AG04449 (cell line): ENCODE measurements around the gene PIP4K2C.
"Not testable (repeated sequence)": the region's sequence is repeated elsewhere in the genome, so short reads cannot be mapped to it uniquely, and the experiment has no call there.

Experiments used
- CTCF ChIA-PET: fragments of 350-600 bp; formaldehyde crosslinking; extraction: SDS; loops from one replicate; lab custom pipeline; 2021; ENCODE audit warnings: antibody characterized with exemption; lab: Yijun Ruan, JAX
- POLR2A ChIA-PET: fragments of 400-600, 350-600 bp; formaldehyde crosslinking; extraction: SDS; loops from one replicate; lab custom pipeline; 2020; ENCODE audit warnings: antibody characterized with exemption, inconsistent platforms; lab: Yijun Ruan, JAX
- DNase-seq: peaks from one replicate; pipeline ENCODE4 v3.0.0-alpha.2; 2010; ENCODE audit warnings: low read depth, low spot score
- H3K4me3 ChIP-seq: 2 replicates; pipeline ENCODE4 v1.5.1; 2011; ENCODE audit warnings: low read depth, mild to moderate bottlenecking, control low read depth, low read length
- CTCF ChIP-seq: IDR thresholded peaks from one replicate; pipeline ENCODE4 v1.5.1; 2011; ENCODE audit warnings: mild to moderate bottlenecking, moderate library complexity, low read length, control low read depth, inconsistent platforms; ENCODE audit not compliant: insufficient read depth; ENCODE audit errors: missing control alignments

PIP4K2C gene

GRCh38 chr12:57614948-57615500 lies 24.0 kb downstream of the PIP4K2C start:
- CTCF ChIA-PET, result interaction anchor here (1.1 to 9.9 kb wide), 4 partner anchors 9 to 32 kb away, joined by 4 to 113 read pairs (median 8); partner anchors contain the start of gene B4GALNT1
- no peak overlapping the region for H3K4me3 ChIP-seq
- POLR2A ChIA-PET, result interaction anchor here (1.2 to 1.4 kb wide), 3 partner anchors 10 to 22 kb away, joined by 3 to 4 read pairs (median 3); no protein-coding TSS in a partner anchor
- no peak for TF ChIP-seq CTCF
- DNase-seq, result no peak

- no peak for TF ChIP-seq CTCF
- ChIA-PET POLR2A (interaction anchor here (1.2 to 1.4 kb wide), 2 partner anchors 9 to 23 kb away, joined by 3 read pairs; no protein-coding TSS in a partner anchor), CTCF (interaction anchor here (1.0 to 9.9 kb wide), 6 partner anchors 8 to 157 kb away, joined by 3 to 113 read pairs (median 6); partner anchors contain the start of gene B4GALNT1)
- DNase-seq, result no peak
- H3K4me3 ChIP-seq, result no peak overlapping the region
Measured at GRCh38 chr12:57615637-57616036, 24.6 kb downstream of the PIP4K2C start.

DNA sequence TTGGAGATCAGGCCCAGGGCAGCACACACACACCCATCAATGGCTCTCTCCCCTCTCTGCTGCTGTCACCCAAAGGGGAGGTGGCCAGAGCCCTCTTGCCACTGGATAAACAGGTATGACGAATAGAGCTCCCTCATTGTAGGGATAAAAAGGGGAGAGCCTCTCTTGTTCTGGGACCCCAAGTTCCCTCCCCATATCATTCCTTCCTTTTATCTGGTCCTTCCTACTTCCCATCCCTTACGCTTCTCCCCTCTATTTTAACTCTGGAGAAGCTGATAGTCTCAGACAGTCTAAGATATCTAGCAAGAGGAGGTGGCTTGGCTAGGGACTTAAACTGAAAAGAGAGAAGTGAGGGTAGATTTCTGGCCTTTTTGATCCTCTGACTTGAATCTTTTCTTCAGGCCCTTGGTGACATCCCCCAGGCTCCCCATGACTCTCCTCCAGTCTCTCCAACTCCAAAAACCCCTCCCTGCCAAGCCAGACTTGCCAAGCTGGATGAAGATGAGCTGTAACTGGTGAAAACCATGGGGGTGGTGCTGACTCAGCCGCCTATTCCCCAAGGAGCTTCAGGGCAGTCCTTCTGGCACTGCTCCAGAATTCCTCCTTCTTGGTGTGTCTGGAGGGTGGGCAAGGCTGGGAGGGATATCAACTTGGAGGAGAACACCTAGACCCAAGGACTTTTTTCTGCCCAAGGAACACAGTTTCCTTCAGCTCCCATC lies 25.6 kb downstream of the PIP4K2C start:
- DNase-seq, result no peak
- CTCF ChIA-PET, result interaction anchor here (1.0 to 9.9 kb wide), 5 partner anchors 12 to 158 kb away, joined by 3 to 113 read pairs (median 8); partner anchors contain the start of gene B4GALNT1
- TF ChIP-seq CTCF, result no peak
- POLR2A ChIA-PET, result no interaction called here
- no peak overlapping the region for H3K4me3 ChIP-seq

GRCh38 chr12:57617942-57618341 lies 26.9 kb downstream of the PIP4K2C start:
- TF ChIP-seq CTCF, result no peak
- CTCF ChIA-PET, result interaction anchor here (9.3 kb wide), 1 partner anchor 36 kb away, joined by 186 read pairs; no protein-coding TSS in a partner anchor
- H3K4me3 ChIP-seq, result no peak overlapping the region
- DNase-seq, result no peak
- POLR2A ChIA-PET, result no interaction called here

- H3K4me3 ChIP-seq, POLR2A ChIA-PET, DNase-seq: not testable (repeated sequence)
- CTCF ChIA-PET, result interaction anchor here (4.8 to 9.3 kb wide), 3 partner anchors 13 to 36 kb away, joined by 32 to 186 read pairs (median 68); partner anchors contain the start of genes B4GALNT1 and PIP4K2C
Measured at GRCh38 chr12:57618431-57618830, 27.4 kb downstream of the PIP4K2C start.

DNA sequence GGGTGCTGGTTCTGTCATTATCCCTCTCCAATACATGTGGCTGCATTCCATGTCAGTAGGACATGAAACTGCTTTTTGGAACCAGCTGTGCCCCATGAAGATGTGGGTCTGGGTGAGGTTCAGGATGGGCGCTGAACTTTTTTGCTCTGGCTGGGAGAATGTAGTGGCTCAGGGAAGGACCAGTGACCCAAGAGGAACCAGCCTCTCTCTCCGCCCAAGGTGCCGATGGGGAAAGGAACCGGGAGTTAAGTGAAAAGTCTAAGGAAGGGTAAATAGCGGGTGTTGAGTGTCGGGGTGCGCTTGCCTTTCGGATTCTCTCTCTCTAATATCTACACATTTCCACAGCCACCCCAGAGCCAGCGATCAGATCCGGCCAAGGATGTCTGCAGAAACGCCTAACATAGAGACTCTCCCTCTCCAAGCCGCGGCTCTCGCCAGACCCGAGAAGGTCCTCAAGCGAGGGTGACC lies 28.0 kb downstream of the PIP4K2C start:
- CTCF ChIA-PET, result interaction anchor here (2.3 to 9.3 kb wide), 5 partner anchors 7 to 37 kb away, joined by 18 to 186 read pairs (median 32); partner anchors contain the start of genes ARHGEF25, B4GALNT1, DTX3 and PIP4K2C
- DNase-seq, result no peak
- no peak overlapping the region for H3K4me3 ChIP-seq
- POLR2A ChIA-PET, result interaction anchor here (0.8 kb wide), 1 partner anchor 14 kb away, joined by 4 read pairs; the partner anchor contains the start of gene B4GALNT1
- no peak for TF ChIP-seq CTCF
